Measurements from ENCODE around the gene FPGS. TPM values are rescaled to one million over a fixed set of nuclear protein-coding genes. Genes with fewer than 3 reads are reported as not detected.
A peak's percentile ranks its signal among the peaks of the same experiment; 100 is the strongest.
"Not testable (repeated sequence)": the region's sequence is repeated elsewhere in the genome, so short reads cannot be mapped to it uniquely, and the experiment has no call there.

Gene FPGS
- total RNA-seq, 4 donors from 2014 or later, result 38.2 to 52.0 (median 47.0) TPM

GRCh38 chr9:127833555-127833954, 30.9 kb downstream of the FPGS start:
- Histone ChIP-seq H3K27me3 (no peaks in the 10 kb centered on the region), H3K4me1 (peaks cover 30 to 82% (median 69%) of the 10 kb centered on the region in 3 donors), H3K36me3 (no peaks in the 10 kb centered on the region), H3K9me3 (no peaks in the 10 kb centered on the region), H3K27ac (peak overlapping the region in 3 of 4 donors; percentile 79 to 90 (median 85)), H3K4me3 (no peak overlapping the region)
- TF ChIP-seq POLR2A (IDR thresholded peaks at IDR 0.05), result no peak
- TF ChIP-seq CTCF (IDR thresholded peaks at IDR 0.05), result no peak
- 7 to 32% methylated on average over 1 of the region's 1 CpG for WGBS, 2 donors
- no peak for DNase-seq
- intact Hi-C loops (cut with DNase I), result no loop called here

GRCh38 chr9:127835991-127836516, 33.4 kb downstream of the FPGS start:
- peak overlapping the region in 1 of 4 donors; percentile 26 for H3K4me3 ChIP-seq
- peaks cover 28 to 93% (median 63%) of the 10 kb centered on the region in 3 donors for H3K4me1 ChIP-seq
- no peaks in the 10 kb centered on the region for H3K9me3 ChIP-seq
- H3K27me3 ChIP-seq, result no peaks in the 10 kb centered on the region
- peak overlapping the region; percentile 63 to 96 (median 84) for H3K27ac ChIP-seq
- H3K36me3 ChIP-seq, result no peaks in the 10 kb centered on the region
- intact Hi-C loops (cut with DNase I), result no loop called here
- 27 to 55% methylated on average over 8 to 12 of the region's 17 CpGs for WGBS, 2 donors
- DNase-seq, result no peak
- no peak for TF ChIP-seq POLR2A (IDR thresholded peaks at IDR 0.05)
- no peak for TF ChIP-seq CTCF (IDR thresholded peaks at IDR 0.05)

GRCh38 chr9:127836561-127836960, 33.9 kb downstream of the FPGS start:
- H3K36me3 ChIP-seq; H3K9me3 ChIP-seq; H3K27me3 ChIP-seq; DNase-seq; H3K4me3 ChIP-seq; intact Hi-C loops (cut with DNase I): not testable (repeated sequence)
- Histone ChIP-seq H3K27ac (peak overlapping the region; percentile 63 to 96 (median 84)), H3K4me1 (peaks cover 28 to 91% (median 63%) of the 10 kb centered on the region in 3 donors)
- 71 to 92% methylated on average over 3 of the region's 3 CpGs for WGBS, 2 donors

GRCh38 chr9:127837346-127837745, 34.7 kb downstream of the FPGS start:
- intact Hi-C loops (cut with DNase I), result no loop called here
- Histone ChIP-seq H3K27ac (peak overlapping the region; percentile 33 to 96 (median 84)), H3K9me3 (no peaks in the 10 kb centered on the region), H3K36me3 (no peaks in the 10 kb centered on the region), H3K4me1 (peaks cover 28 to 83% (median 59%) of the 10 kb centered on the region in 3 donors), H3K4me3 (no peak overlapping the region), H3K27me3 (no peaks in the 10 kb centered on the region)
- TF ChIP-seq POLR2A (IDR thresholded peaks at IDR 0.05), result no peak
- TF ChIP-seq CTCF (IDR thresholded peaks at IDR 0.05), result no peak
- WGBS, 2 donors, result 61 to 66% methylated on average over 3 of the region's 4 CpGs
- no peak for DNase-seq

- Histone ChIP-seq H3K4me3 (peak overlapping the region in 1 of 4 donors; percentile 41), H3K27me3 (no peaks in the 10 kb centered on the region), H3K9me3 (no peaks in the 10 kb centered on the region), H3K4me1 (peaks cover 28 to 80% (median 49%) of the 10 kb centered on the region in 3 donors), H3K36me3 (no peaks in the 10 kb centered on the region), H3K27ac (peak overlapping the region; percentile 70 to 96 (median 84))
- peak; percentile 42 for DNase-seq
- TF ChIP-seq CTCF (IDR thresholded peaks at IDR 0.05) (no peak), POLR2A (IDR thresholded peaks at IDR 0.05) (peak in 1 of 4 donors; percentile 34)
- WGBS, 2 donors, result 42 to 51% methylated on average over 2 to 14 of the region's 18 CpGs
- intact Hi-C loops (cut with DNase I), result no loop called here
Measured at GRCh38 chr9:127838375-127839078, 35.8 kb downstream of the FPGS start.
